Neuronal stem cell (in vitro differentiated cells): ENCODE results near the gene AIPL1.

Experiments
- DNase-seq: peaks from one replicate; pipeline ENCODE4 v3.0.0-alpha.2; 2013; ENCODE audit warnings: low spot score
- H2AFZ ChIP-seq: one replicate; pipeline ENCODE4 v1.6.1; 2013; ENCODE audit warnings: mild to moderate bottlenecking, low read length, inconsistent platforms
- H2AK5ac ChIP-seq: 2 replicates; pipeline ENCODE4 v1.6.1; 2013; ENCODE audit warnings: low read depth, mild to moderate bottlenecking, inconsistent platforms, low read length, moderate library complexity, mixed read lengths
- H2BK120ac ChIP-seq: 2 replicates; pipeline ENCODE4 v1.6.1; 2013; ENCODE audit warnings: low read depth, mild to moderate bottlenecking, inconsistent platforms, low read length, moderate library complexity, mixed read lengths
- H2BK12ac ChIP-seq: one replicate; pipeline ENCODE4 v1.6.1; 2013; ENCODE audit warnings: low read length, inconsistent platforms
- H2BK15ac ChIP-seq: 2 replicates; pipeline ENCODE4 v1.6.1; 2013; ENCODE audit warnings: mild to moderate bottlenecking, low read length, inconsistent platforms, mixed read lengths
- H2BK5ac ChIP-seq: one replicate; pipeline ENCODE4 v1.6.1; 2013; ENCODE audit warnings: inconsistent platforms, mild to moderate bottlenecking, low read length, moderate library complexity
- H3K14ac ChIP-seq: one replicate; pipeline ENCODE4 v1.6.1; 2013; ENCODE audit warnings: low read length, inconsistent platforms
- H3K18ac ChIP-seq: 2 replicates; pipeline ENCODE4 v1.6.1; 2013; ENCODE audit warnings: low read length, inconsistent platforms
- H3K23ac ChIP-seq: 2 replicates; pipeline ENCODE4 v1.6.1; 2013; ENCODE audit warnings: low read depth, mild to moderate bottlenecking, mixed read lengths, low read length, inconsistent platforms; ENCODE audit not compliant: poor library complexity
- H3K27ac ChIP-seq: replicated peaks from 3 replicates; pipeline ENCODE4 v1.5.1; 2013; ENCODE audit warnings: low read length, inconsistent platforms
- H3K27me3 ChIP-seq, 3 experiments: 2 replicates each; pipeline ENCODE4 v1.6.1; 2013; ENCODE audit warnings: low read length in 3 of 3, mild to moderate bottlenecking in 2 of 3, inconsistent platforms in 1 of 3, low read depth in 1 of 3, mixed read lengths in 1 of 3, moderate library complexity in 1 of 3; ENCODE audit not compliant: control insufficient read depth in 3 of 3, insufficient read depth in 3 of 3
- H3K36me3 ChIP-seq, 2 donors: replicated peaks in 1 of 2; 2 replicates each; pipeline ENCODE4 v1.6.1; 2013; ENCODE audit warnings: low read length in 2 of 2; ENCODE audit not compliant: control insufficient read depth in 2 of 2, insufficient read depth in 2 of 2
- H3K4ac ChIP-seq: 2 replicates; pipeline ENCODE4 v1.6.1; 2013; ENCODE audit warnings: inconsistent platforms, mild to moderate bottlenecking, low read length, moderate library complexity
- H3K4me1 ChIP-seq, 2 donors: 1 replicate in 1 of 2; 2 replicates in 1 of 2; pipeline ENCODE4 v1.6.1; 2013; ENCODE audit warnings: low read length in 2 of 2, low read depth in 1 of 2; ENCODE audit not compliant: control insufficient read depth in 2 of 2, insufficient read depth in 1 of 2
- H3K4me2 ChIP-seq: one replicate; pipeline ENCODE4 v1.6.1; 2013; ENCODE audit warnings: mild to moderate bottlenecking, low read length, inconsistent platforms; ENCODE audit not compliant: insufficient read depth, poor library complexity, severe bottlenecking
- H3K4me3 ChIP-seq, 2 donors: 2 replicates each; pipeline ENCODE4 v1.5.1; 2013; ENCODE audit warnings: low read length in 2 of 2, mild to moderate bottlenecking in 2 of 2, inconsistent platforms in 1 of 2, moderate library complexity in 1 of 2
- H3K79me1 ChIP-seq: one replicate; pipeline ENCODE4 v1.6.1; 2013; ENCODE audit warnings: low read depth, mild to moderate bottlenecking, inconsistent platforms, low read length, moderate library complexity
- H3K9ac ChIP-seq: one replicate; pipeline ENCODE4 v1.6.1; 2013; ENCODE audit warnings: mild to moderate bottlenecking, low read depth, low read length, inconsistent platforms; ENCODE audit not compliant: poor library complexity
- H3K9me3 ChIP-seq, 2 donors: replicated peaks in 1 of 2; 2 replicates each; pipeline versions ENCODE3 to v1.6.1; 2013; ENCODE audit warnings: low read length in 2 of 2, mild to moderate bottlenecking in 2 of 2, inconsistent platforms in 1 of 2, low read depth in 1 of 2, mixed read lengths in 1 of 2, moderate library complexity in 1 of 2; ENCODE audit not compliant: control insufficient read depth in 2 of 2, insufficient read depth in 1 of 2
- H4K8ac ChIP-seq: one replicate; pipeline ENCODE4 v1.6.1; 2013; ENCODE audit warnings: low read depth, mild to moderate bottlenecking, inconsistent platforms, low read length, moderate library complexity
- H4K91ac ChIP-seq: one replicate; pipeline ENCODE4 v1.6.1; 2013; ENCODE audit warnings: low read length, low read depth, mild to moderate bottlenecking, inconsistent platforms; ENCODE audit not compliant: poor library complexity
- WGBS, 2 donors: extraction: QIAGEN DNeasy Blood & Tissue Kit; methylation state at CpG; one replicate each; pipeline ENCODE4 v1.1.7; 2013; ENCODE audit warnings: missing lambda C conversion rate in 2 of 2, mixed read lengths in 1 of 2; ENCODE audit not compliant: insufficient read length in 2 of 2, insufficient replicate concordance in 1 of 2; ENCODE audit errors: extremely low coverage in 2 of 2; 5-methylcytosine and 5-hydroxymethylcytosine counted together

AIPL1 gene

DNA sequence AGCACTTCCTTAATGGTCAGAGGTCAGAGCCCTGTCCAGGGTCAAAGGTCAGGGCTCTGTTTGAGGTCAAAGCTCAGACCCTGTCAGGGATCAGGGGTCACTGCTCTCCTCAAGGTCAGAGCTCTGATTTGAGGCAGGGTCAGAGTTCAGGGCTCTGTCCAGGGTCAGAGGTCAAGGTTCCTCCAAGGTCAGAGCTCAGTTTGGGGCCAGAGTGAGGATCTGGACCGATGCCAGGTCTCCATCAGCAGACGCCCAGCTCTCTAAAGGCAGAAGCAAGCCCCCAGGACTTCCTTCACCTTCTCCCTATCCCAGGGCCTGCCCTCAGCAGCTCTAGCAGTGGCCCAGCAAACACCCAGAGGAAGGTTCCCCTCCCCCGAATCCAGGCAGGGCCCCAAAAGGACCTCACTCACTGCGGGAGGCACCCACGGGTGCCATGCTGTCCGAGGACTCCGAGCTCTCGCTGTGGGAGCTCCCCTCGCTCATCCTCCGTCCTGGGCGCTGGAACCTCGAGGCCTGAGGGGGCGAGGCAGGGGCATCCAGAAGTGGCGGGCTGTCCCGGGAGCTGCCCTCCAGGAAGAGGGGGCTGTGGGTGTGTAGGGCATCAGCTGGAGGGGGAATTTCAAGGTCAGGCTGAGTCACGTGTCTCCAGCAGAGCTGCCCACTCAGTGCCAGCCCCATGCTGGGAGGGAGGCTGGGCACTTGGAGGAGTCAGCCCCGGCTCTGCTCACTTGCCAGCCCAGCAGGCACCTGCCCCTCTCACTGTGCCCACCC, 36.0 kb upstream of the AIPL1 start:
- Histone ChIP-seq H3K4me1 (peaks cover 8 to 36% of the 10 kb centered on the region in 2 donors), H2BK120ac (peak overlapping the region; percentile 68), H3K4ac (peak overlapping the region; percentile 60), H2BK12ac (peak overlapping the region; percentile 99), H3K4me2 (no peak overlapping the region), H3K27me3 (no peaks in the 10 kb centered on the region), H3K23ac (peak overlapping the region; percentile 83), H3K9me3 (peaks cover 0 to 5% of the 10 kb centered on the region in 2 donors), H3K79me1 (no peaks in the 10 kb centered on the region), H4K91ac (peak overlapping the region; percentile 97), H2BK15ac (peak overlapping the region; percentile 95), H3K36me3 (no peaks in the 10 kb centered on the region), H2BK5ac (peak overlapping the region; percentile 91), H3K18ac (peak overlapping the region; percentile 98), H3K4me3 (no peak overlapping the region), H2AFZ (no peak overlapping the region), H3K9ac (peak overlapping the region; percentile 24), H3K27ac (peak overlapping the region; percentile 69), H4K8ac (peak overlapping the region; percentile 68), H3K14ac (peak overlapping the region; percentile 72), H2AK5ac (peak overlapping the region; percentile 99)
- WGBS, 2 donors = no CpG with 5 or more reads among the region's 17 CpGs
- no peak for DNase-seq

DNA sequence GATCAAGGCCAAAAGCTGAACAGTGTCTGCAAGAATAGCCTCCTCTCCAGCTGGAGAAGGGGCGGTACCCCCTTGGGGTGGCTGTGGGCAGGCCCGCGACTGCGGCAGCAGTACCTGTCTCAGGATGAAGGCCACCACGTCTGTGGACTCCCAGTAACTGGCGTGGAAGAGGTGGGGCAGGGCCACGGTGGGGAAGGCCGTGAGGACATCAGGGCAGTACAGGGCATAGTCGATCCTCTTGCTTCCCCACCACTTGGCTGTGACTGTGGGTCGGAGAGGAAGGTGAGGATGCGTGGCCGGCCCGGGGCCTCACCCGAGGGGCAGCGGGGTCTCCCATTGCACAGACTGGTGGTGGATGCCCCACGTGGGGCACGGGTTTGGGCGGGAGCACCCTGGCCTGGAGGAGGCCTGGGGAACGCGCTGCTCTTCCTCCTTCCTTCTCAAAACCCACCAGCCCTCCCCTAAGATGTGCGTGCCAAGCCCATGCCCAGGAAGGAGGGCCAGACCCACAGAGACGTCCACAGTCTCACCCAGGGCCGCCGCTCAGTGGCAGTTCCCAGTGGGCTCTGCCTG, 35.3 kb upstream of the AIPL1 start:
- H2BK120ac ChIP-seq = peak overlapping the region; percentile 68

DNA sequence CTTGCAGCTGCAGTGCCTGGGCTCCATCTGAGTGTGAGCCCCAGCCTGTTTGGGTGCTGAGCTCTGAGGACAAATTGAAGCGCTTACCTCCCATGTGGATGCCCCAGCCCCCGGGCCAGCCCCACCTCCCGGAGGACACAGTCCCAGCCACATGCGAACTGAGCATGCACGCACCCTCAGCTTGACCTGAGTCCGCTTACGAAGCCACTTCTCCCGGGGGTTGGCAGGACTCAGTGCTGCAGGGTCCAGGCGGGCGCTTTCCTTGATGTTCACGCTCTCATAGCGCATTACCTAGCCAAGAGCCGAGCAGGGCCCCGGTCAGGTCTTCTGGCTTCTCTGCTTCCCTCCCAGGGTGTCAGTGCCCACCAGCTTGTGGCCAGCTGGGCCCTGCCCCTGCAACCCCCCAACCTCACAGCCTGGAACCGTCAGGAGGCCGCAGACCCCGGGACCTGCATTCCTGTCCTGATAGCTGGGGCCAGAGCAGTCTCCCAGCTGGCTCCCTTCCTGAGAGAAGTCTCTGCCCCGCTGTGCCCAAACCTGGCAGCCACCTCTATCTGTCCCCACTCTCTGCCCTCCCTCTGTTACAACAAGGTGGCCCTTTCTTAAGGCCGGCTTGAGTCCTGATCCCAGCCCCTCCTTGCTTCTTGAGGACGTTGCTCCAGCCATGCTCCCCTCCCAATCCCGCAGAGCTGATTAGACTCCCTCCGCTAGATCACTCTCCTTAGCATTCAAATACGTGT, 33.3 kb upstream of the AIPL1 start:
- no CpG with 5 or more reads among the region's 23 CpGs for WGBS, 2 donors
- Histone ChIP-seq H3K9ac (no peak overlapping the region), H2BK5ac (peak overlapping the region; percentile 59), H3K4me3 (no peak overlapping the region), H3K27ac (no peak overlapping the region), H3K18ac (peak overlapping the region; percentile 73), H3K23ac (no peak overlapping the region), H3K14ac (peak overlapping the region; percentile 3), H3K4me2 (no peak overlapping the region), H2BK15ac (peak overlapping the region; percentile 56), H2BK12ac (peak overlapping the region; percentile 88), H3K4ac (no peak overlapping the region), H2BK120ac (peak overlapping the region; percentile 68), H4K91ac (no peak overlapping the region), H4K8ac (no peak overlapping the region), H3K79me1 (no peaks in the 10 kb centered on the region), H3K27me3 (no peaks in the 10 kb centered on the region), H3K36me3 (no peaks in the 10 kb centered on the region), H2AFZ (no peak overlapping the region), H3K9me3 (peaks cover 0 to 5% of the 10 kb centered on the region in 2 donors), H3K4me1 (peaks cover 4 to 21% of the 10 kb centered on the region in 2 donors), H2AK5ac (peak overlapping the region; percentile 82)
- no peak for DNase-seq

More for the DNA sequence above, 35.3 kb upstream of the AIPL1 start:
- Histone ChIP-seq H3K27ac (no peak overlapping the region), H2AFZ (no peak overlapping the region), H3K4me2 (no peak overlapping the region), H4K8ac (no peak overlapping the region), H3K18ac (peak overlapping the region; percentile 59), H3K4me3 (no peak overlapping the region), H2BK15ac (peak overlapping the region; percentile 95), H3K79me1 (no peaks in the 10 kb centered on the region), H3K9ac (no peak overlapping the region), H3K23ac (peak overlapping the region; percentile 83), H2BK5ac (peak overlapping the region; percentile 91), H3K9me3 (peaks cover 0 to 5% of the 10 kb centered on the region in 2 donors), H2AK5ac (peak overlapping the region; percentile 99), H3K4me1 (peaks cover 8 to 35% of the 10 kb centered on the region in 2 donors), H3K27me3 (no peaks in the 10 kb centered on the region), H4K91ac (no peak overlapping the region), H3K36me3 (no peaks in the 10 kb centered on the region), H2BK12ac (peak overlapping the region; percentile 88), H3K4ac (no peak overlapping the region), H3K14ac (peak overlapping the region; percentile 50)
- no peak for DNase-seq
- WGBS, 2 donors = no CpG with 5 or more reads among the region's 24 CpGs

DNA sequence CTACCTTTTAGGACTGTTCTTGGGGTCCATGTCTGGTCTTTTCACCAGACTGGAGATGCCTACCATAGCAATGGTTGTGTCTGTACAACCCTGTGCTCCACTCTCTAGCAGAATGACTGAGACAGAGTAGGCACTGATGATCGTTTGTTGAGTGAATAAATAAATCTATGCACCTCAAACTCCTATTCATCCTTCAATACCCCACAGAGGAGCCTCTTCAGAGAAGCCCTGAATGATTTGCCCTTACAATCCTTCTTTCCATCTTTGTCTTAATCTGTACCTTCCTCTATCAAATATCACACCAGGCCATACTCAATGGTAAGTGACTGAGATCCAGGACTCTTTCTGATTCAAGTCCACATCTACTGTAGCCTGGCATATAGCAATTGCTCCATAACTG, 32.6 kb upstream of the AIPL1 start:
- no peak overlapping the region for H4K91ac ChIP-seq
- H2BK15ac ChIP-seq = peak overlapping the region; percentile 56
- H2AK5ac ChIP-seq = no peak overlapping the region
- no peak overlapping the region for H3K18ac ChIP-seq
- peaks cover 0 to 5% of the 10 kb centered on the region in 2 donors for H3K9me3 ChIP-seq
- no peaks in the 10 kb centered on the region for H3K79me1 ChIP-seq
- no peaks in the 10 kb centered on the region for H3K36me3 ChIP-seq
- H3K4me2 ChIP-seq = no peak overlapping the region
- peaks cover 6 to 22% of the 10 kb centered on the region in 2 donors for H3K4me1 ChIP-seq
- H3K4ac ChIP-seq = no peak overlapping the region
- no peak overlapping the region for H2AFZ ChIP-seq
- H3K23ac ChIP-seq = no peak overlapping the region
- H2BK12ac ChIP-seq = peak overlapping the region; percentile 88
- no peak overlapping the region for H3K14ac ChIP-seq
- no peak for DNase-seq
- no peaks in the 10 kb centered on the region for H3K27me3 ChIP-seq
- no CpG with 5 or more reads among the region's 1 CpG for WGBS, 2 donors
- no peak overlapping the region for H3K9ac ChIP-seq
- H3K27ac ChIP-seq = no peak overlapping the region
- no peak overlapping the region for H3K4me3 ChIP-seq
- H2BK5ac ChIP-seq = peak overlapping the region; percentile 59
- H2BK120ac ChIP-seq = no peak overlapping the region
- H4K8ac ChIP-seq = no peak overlapping the region
